Mononuclear cell (primary cell): ENCODE measurements around the gene FICD. TPM values are rescaled to one million over a fixed set of nuclear protein-coding genes. Genes with fewer than 3 reads are reported as not detected.

Experiments
- H3K27me3 ChIP-seq: 2 replicates; pipeline ENCODE4 v1.6.0; 2011; ENCODE audit warnings: low read length, control low read depth; ENCODE audit not compliant: insufficient read depth
- H3K4me1 ChIP-seq: 2 replicates; pipeline ENCODE4 v1.5.1; 2011; ENCODE audit warnings: mild to moderate bottlenecking, low read length, control low read depth; ENCODE audit not compliant: insufficient read depth
- H3K4me3 ChIP-seq: 2 replicates; pipeline ENCODE4 v1.5.1; 2011; ENCODE audit warnings: mild to moderate bottlenecking, low read length, moderate library complexity
- H3K9me3 ChIP-seq: 2 replicates; pipeline ENCODE4 v1.5.1; 2011; ENCODE audit warnings: low read depth, mild to moderate bottlenecking, control low read depth, low read length
- total RNA-seq: library from RNA; depleted of rRNA; stranded (reverse); fragments of >200 nt; gene quantifications from one replicate; pipeline ENCODE4 v1.2.3, GENCODE V29; 2012

Gene FICD
- 3.3 TPM for total RNA-seq

GRCh38 chr12:108514973-108515814 lies at the start of gene FICD:
TSS of gene FICD (plus strand) at chr12:108515277. CDS start at chr12:108516973, 1,696 bp downstream.
- H3K4me3 ChIP-seq = peak within 1 kb of the TSS; percentile 73
- no peaks in the 10 kb centered on the region for H3K27me3 ChIP-seq
- peaks cover 17% of the 10 kb centered on the region for H3K4me1 ChIP-seq
- no peaks in the 10 kb centered on the region for H3K9me3 ChIP-seq

- Histone ChIP-seq H3K9me3 (no peaks in the 10 kb centered on the region), H3K27me3 (peaks cover 4% of the 10 kb centered on the region), H3K4me1 (no peaks in the 10 kb centered on the region), H3K4me3 (no peak overlapping the region)
Observed at GRCh38 chr12:108465417-108465816, 49.7 kb upstream of the FICD start.

GRCh38 chr12:108468196-108468968 lies 46.7 kb upstream of the FICD start:
- H3K4me1 ChIP-seq = no peaks in the 10 kb centered on the region
- H3K4me3 ChIP-seq = no peak overlapping the region
- H3K27me3 ChIP-seq = no peaks in the 10 kb centered on the region
- no peaks in the 10 kb centered on the region for H3K9me3 ChIP-seq

- no peak overlapping the region for H3K4me3 ChIP-seq
- H3K9me3 ChIP-seq = no peaks in the 10 kb centered on the region
- no peaks in the 10 kb centered on the region for H3K4me1 ChIP-seq
- H3K27me3 ChIP-seq = no peaks in the 10 kb centered on the region
Observed at GRCh38 chr12:108473400-108474055, 41.5 kb upstream of the FICD start.

- Histone ChIP-seq H3K27me3 (no peaks in the 10 kb centered on the region), H3K4me1 (no peaks in the 10 kb centered on the region), H3K9me3 (no peaks in the 10 kb centered on the region), H3K4me3 (no peak overlapping the region)
Observed at GRCh38 chr12:108475396-108475795, 39.7 kb upstream of the FICD start.

GRCh38 chr12:108477055-108477880 lies 37.8 kb upstream of the FICD start:
- H3K4me1 ChIP-seq = no peaks in the 10 kb centered on the region
- no peak overlapping the region for H3K4me3 ChIP-seq
- H3K27me3 ChIP-seq = no peaks in the 10 kb centered on the region
- no peaks in the 10 kb centered on the region for H3K9me3 ChIP-seq

GRCh38 chr12:108477881-108478259 lies 37.2 kb upstream of the FICD start:
- no peaks in the 10 kb centered on the region for H3K9me3 ChIP-seq
- no peaks in the 10 kb centered on the region for H3K27me3 ChIP-seq
- H3K4me1 ChIP-seq = no peaks in the 10 kb centered on the region
- H3K4me3 ChIP-seq = no peak overlapping the region

- Histone ChIP-seq H3K27me3 (no peaks in the 10 kb centered on the region), H3K4me3 (no peak overlapping the region), H3K9me3 (no peaks in the 10 kb centered on the region), H3K4me1 (no peaks in the 10 kb centered on the region)
Observed at GRCh38 chr12:108478611-108479206, 36.4 kb upstream of the FICD start.

- Histone ChIP-seq H3K27me3 (no peaks in the 10 kb centered on the region), H3K4me3 (no peak overlapping the region), H3K4me1 (no peaks in the 10 kb centered on the region), H3K9me3 (no peaks in the 10 kb centered on the region)
Observed at GRCh38 chr12:108479364-108480070, 35.6 kb upstream of the FICD start.

GRCh38 chr12:108482717-108483212 lies 32.3 kb upstream of the FICD start:
- Histone ChIP-seq H3K4me1 (no peaks in the 10 kb centered on the region), H3K9me3 (no peaks in the 10 kb centered on the region), H3K27me3 (no peaks in the 10 kb centered on the region), H3K4me3 (no peak overlapping the region)

- Histone ChIP-seq H3K9me3 (no peaks in the 10 kb centered on the region), H3K4me1 (no peaks in the 10 kb centered on the region), H3K27me3 (no peaks in the 10 kb centered on the region), H3K4me3 (no peak overlapping the region)
Observed at GRCh38 chr12:108483213-108484059, 31.6 kb upstream of the FICD start.

- H3K27me3 ChIP-seq = no peaks in the 10 kb centered on the region
- H3K4me3 ChIP-seq = no peak overlapping the region
- no peaks in the 10 kb centered on the region for H3K9me3 ChIP-seq
- H3K4me1 ChIP-seq = no peaks in the 10 kb centered on the region
Observed at GRCh38 chr12:108484431-108484830, 30.6 kb upstream of the FICD start.

GRCh38 chr12:108484845-108485244 lies 30.2 kb upstream of the FICD start:
- Histone ChIP-seq H3K4me1 (no peaks in the 10 kb centered on the region), H3K27me3 (no peaks in the 10 kb centered on the region), H3K4me3 (no peak overlapping the region), H3K9me3 (no peaks in the 10 kb centered on the region)
